NCI-H82 treated with DMSO at 0.1 percent for 48 hours (cell line): Measurements from ENCODE around the gene CELF1.

Source experiments
- DNase-seq: peaks from one replicate; lab custom pipeline; 2025; ENCODE audit not compliant: unreplicated experiment; lab: John Stamatoyannopoulos, UW

CELF1 gene

DNA sequence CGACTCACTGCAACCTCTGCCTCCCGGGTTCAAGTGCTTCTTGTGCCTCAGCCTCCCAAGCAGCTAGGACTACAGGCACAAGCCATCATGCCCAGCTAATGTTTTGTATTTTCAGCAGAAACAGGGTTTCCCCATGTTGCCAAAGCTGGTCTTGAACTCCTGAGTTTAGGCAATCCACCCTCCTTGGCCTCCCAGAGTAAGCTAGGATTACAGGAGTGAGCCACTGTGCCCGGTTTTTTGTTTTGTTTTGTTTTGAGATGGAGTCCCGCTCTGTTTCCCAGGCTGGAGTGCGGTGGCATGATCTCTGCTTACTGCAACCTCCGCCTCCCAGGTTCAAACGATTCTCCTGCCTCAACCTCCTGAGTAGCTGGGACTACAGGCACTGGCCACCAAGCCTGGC, 41.0 kb downstream of the CELF1 start:
- DNase-seq: no peak

DNA sequence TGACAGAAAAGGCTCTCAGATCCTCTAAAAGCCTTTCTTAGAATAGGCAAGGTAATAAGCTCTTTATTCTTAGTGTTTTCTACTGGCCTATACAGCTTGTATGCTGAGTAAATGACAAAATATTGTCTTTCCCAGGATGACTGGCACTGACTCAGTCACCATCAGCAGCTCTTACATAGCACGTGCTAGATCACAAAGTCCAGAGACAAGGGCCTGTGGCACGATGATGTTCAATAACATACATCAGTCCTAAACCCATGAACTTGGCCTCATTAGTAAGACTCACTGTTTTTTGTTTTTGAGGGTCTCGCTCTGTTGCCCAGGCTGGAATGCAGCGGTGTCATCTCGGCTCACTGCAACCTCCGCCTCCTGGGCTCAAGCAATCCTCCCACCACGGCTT, 42.7 kb downstream of the CELF1 start:
- DNase-seq: no peak

DNA sequence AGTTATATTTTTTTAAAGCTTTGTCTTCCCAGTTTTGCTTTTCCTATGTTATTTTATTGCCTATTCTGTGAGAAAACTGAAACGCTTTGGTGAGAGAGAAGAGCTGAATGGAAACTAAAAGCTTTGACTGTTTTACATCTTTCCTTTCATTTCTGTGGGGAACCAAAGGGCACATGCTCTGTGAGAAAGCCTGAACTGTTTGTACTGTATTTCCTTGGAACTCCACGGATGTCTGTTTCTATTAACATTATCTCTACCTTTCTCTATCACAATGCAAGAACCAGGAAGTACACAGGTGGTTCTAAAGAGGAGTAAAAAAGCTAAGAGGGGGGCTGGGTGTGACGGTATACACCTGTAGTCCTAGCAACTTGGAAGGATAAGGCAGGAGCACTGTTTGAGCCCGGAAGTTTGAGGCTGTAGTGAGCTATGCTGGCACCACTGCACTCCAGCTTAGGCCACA, 43.8 kb downstream of the CELF1 start:
- no peak for DNase-seq

DNA sequence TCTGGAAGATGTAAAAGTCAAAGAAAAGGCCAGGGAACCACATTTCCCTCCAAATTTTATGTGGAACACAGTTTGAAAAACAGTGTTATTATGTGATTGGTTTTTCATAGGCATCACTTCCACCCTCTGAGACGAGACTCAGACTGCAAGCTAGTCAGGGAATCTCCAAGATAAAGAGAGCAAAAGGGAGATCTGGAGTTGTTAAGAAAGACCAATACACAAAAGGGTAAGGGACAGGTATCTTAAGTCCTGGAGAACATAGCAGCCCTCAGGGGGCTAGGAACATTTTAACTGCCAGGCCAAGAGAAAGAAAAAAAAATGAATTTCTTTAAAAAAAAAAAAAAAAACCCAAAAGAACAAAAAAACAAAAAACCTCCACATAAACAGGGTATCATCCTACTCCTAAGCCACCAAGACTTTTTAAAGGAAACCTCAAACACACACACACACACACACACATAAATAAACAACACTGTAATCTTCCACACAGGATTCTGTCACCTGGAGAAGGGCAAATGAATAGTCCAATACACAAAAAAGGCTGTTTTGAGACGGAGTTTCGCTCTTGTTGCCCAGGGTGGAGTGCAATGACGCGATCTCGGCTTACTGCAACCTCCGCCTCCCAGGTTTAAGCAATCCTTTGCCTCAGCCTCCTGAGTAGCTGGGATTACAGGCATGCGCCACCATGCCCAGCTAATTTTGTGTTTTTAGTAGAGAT, 44.5 kb downstream of the CELF1 start:
- no peak for DNase-seq

DNA sequence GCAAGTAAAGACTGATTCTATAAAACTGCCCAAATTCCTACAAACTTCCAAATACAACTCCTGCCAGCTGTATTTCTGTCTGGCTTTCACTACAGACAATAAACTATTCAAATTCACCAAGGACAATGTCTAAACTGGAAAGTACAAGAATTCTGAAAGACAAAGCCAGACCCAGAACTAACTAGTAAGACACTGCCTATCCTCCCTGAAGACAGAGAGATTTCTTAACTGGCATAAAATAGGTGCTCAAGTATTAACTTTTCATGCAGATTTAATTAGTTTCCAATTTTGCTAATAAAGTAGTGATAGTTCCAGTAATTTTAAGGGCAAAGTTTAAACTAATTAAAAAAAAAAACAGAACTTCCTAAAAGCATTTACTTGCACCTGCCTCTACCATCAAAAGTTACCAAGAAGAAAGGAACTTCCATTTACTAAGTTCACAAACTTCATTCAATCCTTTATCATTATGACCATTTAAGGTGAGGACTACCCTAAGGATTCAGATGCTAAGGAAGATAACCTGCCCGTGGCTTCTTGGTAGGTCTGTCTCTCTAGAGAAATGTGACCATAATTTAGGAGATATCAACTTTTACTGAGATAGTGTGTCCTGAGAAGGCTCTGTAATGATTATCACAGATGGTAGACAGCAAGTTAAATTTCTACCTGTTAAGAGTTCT, 45.2 kb downstream of the CELF1 start:
- no peak for DNase-seq

DNA sequence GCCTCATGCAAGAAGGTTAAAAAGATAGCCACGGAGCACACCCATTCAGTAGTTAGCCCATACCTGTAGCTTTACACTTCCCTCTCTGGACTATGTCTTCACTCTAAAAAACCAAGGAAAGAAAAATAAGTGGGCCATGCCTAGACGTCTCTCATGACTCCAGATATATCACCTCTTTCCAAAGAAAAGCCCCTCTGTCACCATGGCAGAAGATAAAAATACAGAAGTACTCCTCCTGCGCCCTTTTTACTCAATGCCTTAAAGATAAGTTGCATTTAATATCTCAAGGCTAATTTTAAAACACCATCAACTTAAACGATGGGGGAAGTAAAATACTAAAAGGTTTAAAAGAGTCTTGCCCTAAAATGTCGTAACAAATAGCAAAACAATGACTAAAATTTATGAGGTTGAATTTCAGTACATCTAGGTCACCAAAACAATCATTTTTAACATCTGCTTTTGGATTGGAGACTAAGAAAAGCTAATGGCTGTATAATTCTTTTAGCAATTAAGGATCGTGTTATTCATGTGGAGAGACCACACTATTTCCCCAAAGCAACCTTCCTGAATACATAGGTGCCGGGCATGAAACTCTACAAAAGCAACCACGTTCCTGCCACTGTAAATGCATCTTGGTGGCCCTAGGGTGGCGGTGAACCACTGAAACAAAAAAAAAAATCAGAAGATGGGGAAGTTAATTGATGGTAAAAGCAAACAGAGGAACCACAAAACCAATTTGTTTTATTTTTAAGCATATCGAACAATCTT, 46.0 kb downstream of the CELF1 start:
- DNase-seq: no peak

DNA sequence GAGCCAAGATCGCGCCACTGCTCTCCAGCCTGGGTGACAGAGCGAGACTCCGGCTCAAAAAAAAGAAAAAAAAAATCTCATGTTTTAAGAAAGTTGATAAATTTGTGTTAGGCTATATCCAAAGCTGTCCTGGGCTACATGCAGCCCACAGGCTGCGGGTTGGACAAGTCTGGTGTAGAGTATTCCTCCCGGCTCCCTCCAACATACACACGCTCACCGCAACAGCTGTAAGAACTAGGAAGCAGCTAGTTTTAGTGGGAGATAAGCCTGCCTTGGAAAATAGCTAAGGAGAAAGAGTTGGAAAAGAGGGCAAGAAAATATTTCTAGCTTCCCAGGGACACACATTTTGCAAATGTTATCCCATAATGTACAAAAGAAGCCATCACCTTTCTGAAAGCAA, 46.6 kb downstream of the CELF1 start:
- DNase-seq: no peak

DNA sequence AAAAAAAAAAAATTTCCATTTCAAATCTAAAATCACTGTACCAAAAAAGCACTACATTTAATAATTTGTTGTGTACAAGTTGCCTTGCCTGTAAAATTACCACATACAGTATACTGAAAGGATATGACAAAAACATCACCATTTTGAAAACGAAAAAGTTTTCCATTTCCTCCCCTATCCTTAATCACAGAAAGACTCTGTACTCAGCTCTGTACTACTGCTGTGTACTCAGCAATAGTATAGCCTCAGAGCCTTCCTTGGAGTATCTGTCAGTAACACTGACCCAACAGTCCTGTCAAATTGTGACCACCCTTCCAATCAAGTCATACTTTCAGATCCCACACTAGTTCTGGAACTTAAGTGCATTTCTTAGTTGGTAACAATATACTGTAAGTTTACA, 48.0 kb downstream of the CELF1 start:
- DNase-seq: no peak

DNA sequence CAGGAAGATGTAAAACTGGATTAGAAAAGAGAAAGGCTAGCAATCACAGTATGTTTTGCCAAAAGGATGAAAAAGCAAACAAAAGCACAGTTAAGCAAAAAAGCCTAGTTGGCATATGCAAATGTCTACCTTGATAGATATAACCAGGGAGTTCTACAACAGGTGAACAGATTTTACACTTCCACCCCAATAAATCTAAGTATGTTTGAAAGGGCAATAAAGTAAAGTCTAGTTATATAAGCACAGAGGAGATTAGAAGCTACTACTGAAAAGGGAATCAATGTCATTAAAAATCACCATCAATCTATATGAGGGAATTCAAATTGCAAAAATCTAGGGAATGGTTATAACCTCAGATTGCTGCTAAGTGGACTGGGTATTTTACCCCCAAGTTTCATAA, 49.7 kb downstream of the CELF1 start:
- DNase-seq: no peak

DNA sequence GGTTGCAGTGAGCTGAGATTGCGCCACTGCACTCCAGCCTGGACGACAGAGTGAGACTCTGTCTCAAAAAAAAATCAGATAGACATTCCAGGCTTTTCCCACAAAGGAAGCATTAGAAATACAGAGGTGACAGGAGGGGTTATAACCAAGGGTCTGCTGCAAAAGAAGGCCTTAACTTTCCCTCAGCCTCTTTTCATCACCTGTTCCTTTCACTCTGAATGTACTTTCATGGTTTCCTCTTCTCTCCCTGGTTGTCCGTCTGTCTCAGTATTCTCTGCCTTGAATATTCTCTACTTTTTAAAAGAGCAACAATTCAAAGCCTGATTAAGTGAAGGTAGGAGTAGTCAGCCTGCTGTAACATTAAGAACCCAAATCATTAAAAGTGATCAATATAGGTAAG, 50.2 kb downstream of the CELF1 start:
- no peak for DNase-seq

DNA sequence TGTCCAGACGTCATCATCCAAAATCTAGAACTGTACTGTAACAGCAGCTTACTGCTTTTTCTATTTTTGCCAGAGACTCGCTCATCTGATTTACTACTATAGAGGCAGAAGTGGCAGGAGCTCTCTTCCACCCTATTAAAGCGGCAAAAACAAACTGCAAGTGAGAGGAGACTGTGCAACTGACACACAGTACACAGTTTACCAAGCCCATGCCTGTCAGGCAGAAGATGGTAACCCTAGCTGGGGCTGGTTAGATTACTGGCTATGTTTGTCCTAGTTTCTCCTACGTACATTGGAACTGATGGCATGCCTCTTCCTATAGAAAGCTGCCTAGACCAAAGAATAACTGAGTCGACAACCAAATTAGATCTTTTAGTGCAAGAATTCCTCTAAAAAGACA, 51.8 kb downstream of the CELF1 start:
- DNase-seq: no peak

DNA sequence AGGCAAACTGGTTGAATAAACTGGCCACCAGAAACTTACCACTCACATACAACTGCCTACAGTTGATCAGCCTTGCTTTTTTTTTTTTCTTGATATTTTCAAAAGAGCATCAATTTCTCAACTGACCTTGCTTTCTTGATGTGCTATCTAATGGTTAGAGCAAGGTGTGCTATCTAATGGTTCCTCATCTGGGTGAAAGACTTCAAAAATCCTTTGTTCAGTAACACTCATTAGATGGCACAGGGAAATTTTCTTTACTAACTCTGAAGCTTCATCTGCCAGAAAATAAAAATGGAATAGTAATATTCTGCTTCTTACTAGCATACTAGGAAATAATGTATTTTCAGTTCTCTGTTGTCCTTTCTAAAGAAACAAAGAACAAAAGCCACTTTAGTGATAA, 52.8 kb downstream of the CELF1 start:
- no peak for DNase-seq

DNA sequence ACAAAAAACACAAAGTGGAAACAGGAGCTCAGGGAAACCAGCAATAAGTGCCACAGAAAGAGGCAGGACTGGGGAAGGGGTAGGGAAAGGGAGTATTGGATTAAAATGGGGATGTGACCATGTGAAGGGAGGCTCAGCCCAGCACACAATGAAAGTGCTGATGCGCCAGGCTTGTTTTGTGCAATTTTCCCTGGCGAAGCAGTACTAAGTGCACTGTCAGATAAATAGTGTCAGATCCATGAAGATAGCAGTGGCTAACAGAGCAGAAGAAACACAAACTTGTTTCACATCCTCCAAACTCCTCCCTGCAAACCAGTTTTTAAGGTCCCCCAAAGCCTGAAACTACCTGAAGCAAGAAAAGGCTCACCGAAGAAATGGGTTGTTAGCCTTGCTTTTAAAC, 53.3 kb downstream of the CELF1 start:
- DNase-seq: no peak

DNA sequence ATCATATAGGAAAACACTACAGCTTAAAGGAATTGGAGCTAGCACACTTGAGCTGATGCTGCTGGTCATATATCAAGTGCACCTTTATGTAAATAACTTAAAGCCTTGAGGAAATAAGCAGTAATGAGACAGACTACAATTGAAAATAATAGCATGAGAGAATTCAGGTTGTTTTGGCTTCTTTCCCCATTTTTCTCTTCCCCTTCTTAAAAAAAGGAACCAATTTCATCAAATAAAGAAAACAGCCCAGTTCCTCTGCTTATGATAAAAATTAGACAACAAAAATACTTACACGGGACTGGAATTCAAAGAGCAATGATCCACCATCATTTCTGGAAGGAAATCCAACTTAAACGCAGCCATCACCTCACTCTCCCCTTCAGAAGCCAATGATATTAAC, 53.8 kb downstream of the CELF1 start:
- no peak for DNase-seq

DNA sequence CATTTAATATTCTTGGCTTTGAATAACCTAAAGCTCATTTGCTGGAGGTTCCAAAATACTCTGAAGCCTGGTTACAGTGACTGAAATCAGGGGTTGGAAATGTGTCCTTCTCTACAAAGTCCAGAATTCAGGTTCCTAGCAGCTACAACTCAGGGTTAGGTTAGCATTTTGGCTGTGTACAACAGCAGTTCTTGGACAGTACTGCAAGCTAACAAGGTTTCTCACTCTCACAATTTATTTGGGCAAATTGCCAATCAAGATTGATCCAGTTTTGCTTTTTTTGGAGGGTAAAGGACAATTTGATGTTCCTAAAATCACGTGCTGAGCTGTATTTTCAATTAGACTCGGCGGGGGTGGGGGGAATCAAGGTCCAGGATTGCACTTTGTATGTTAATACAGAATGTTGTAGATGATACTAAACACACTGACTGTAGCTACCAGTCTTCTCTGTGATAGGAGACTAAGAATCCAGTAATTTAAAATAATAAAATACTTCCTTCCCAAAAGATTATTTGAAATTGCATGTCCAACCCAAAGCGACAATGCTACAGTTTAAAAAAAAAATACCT, 54.3 kb downstream of the CELF1 start:
- DNase-seq: no peak

DNA sequence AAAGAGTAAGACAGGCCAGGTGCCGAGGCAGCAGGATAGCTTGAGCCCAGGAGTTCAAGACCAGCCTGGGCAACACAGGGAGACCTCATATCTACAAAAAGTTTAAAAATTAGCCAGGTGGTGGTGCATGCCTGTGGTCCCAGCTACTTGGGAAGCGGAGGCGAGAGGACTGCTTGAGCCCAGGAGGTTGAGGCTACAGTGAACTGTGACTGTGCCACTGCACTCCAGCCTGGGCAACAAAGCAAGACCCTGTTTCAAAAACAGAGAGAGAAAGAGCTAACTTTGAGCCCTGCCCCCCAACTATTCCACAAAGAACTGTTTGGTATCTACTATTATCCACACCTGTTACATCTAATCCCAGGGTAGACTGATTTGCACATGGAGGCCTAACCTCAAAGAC, 54.8 kb downstream of the CELF1 start:
- no peak for DNase-seq

DNA sequence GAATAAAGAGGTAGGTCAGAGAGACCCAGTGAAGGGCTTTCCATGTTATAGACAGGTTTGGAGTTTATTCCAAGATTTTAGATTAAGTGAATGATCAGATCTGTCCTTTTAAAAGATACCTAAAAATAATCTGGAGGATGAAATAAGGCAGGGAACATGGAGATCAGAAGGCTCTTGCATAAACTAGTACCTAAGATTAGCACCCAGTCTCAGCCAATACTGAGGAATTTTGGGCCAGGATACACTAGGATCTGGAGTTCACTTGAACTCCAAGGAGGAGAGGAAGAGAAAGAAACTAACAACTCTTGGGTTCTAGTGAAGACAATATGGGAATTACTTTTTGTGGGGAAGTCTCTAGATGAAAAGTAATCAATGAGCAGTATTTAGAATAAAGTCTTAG, 56.1 kb downstream of the CELF1 start:
- no peak for DNase-seq

DNA sequence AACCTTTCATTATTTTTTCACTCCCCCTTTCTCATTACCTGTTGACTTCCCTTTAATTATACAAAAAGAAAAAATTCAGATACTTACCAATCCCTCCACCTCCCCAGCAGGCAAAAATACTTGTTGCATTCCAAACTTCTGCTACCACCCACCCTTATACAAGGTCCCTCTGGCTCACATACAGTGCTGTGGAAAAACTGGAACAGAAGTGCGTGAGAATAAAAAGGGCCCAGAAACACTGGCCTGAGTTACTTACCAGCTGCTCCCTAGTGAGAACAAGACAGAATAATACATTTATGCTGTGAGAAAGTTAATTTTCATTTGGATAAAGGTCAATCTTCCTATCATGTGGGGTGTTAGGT, 57.1 kb downstream of the CELF1 start:
- no peak for DNase-seq

DNA sequence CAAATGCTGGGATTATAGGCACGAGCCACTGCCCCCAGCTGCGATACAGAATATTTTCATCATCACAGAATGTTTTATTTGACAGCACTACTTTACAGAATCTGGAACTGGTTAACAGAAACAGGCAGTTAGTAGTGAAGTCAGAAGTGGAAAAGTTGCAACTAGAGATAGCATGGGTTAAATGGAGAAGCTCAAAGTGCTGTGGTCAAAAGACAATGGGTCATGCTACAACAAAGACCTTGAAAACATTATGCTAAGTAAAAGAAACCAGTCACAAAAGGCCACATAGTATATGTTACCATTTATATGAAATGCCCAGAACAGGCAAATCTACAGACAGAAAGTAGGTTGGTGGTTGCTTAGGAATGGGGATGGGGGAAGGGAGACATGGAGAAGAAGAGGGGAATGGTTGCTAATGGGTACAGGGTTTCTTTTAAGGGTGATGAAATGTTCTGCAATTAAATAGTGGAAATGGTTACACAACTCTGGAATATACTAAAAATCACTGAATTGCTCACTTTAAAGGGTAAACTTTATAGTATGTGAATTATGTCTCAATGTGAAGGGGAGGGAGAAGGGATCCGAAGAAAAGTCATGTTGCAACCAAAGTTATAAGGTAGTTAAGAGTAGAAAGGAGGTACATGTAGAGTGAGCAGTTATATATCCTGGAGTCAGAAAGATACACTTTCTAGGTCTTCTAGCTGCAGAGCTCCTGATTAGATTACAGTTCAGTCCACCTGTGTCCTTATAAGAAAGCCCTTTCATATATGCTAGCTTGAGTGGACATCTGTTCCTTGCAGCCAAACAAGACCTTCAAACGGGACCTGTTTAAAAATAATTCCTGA, 57.7 kb downstream of the CELF1 start:
- DNase-seq: no peak

DNA sequence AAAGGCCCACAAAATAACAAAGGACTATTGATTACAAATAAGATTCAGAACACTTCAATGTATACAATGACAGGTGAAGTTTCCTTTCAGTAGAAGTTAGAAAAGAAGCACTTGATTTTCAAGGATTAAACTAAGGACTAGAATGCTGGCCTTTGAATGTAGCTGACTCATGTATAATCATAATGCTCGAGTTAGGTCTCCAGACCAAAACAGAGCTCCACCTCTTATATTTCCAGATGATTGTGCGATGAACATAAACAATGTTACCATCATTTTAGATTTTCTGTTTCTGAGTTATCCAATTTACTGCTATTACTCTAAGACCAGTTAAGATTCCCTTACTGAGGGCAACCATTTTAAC, 63.6 kb downstream of the CELF1 start:
- DNase-seq: no peak
